DMS79 treated with DMSO at 0.1 percent for 48 hours (cell line): ENCODE results near the gene RPL4.
"Not testable (repeated sequence)": the region's sequence is repeated elsewhere in the genome, so short reads cannot be mapped to it uniquely, and the experiment has no call there.

Experiments
- DNase-seq: peaks from one replicate; lab custom pipeline; 2025; lab: John Stamatoyannopoulos, UW

The RPL4 gene

GRCh38 chr15:66504563-66505429, at the start of gene RPL4, which contains the start of gene ZWILCH:
Gene RPL4, minus strand, starts transcription at chr15:66504855. Its CDS starts 65 bp downstream, at chr15:66504790.
Gene ZWILCH, plus strand, starts transcription at chr15:66505326. Its CDS starts 13 bp downstream, at chr15:66505339.
- DNase-seq = peak; percentile 62

GRCh38 chr15:66545255-66545654, 40.6 kb upstream of the RPL4 start:
- no peak for DNase-seq

- DNase-seq = no peak
Measured at GRCh38 chr15:66542896-66543295, 38.2 kb upstream of the RPL4 start.

DNA sequence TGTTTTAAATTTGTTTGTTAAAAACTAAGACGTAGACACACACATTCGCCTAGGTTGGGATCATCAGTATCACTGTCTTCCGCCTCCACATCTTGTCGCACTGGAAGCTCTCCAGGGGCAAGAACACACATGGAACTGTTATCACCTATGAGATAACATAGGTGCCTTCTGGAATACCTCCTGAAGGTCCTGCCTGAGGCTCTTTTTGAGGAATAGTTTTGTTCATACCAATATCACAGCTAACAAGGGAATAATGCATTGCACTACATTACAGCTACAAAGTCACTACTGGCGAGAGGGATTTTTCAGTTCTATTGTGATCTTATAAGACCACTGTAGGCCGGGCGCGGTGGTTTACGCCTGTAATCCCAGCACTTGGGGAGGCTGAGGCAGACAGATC, 30.4 kb upstream of the RPL4 start:
- no peak for DNase-seq

GRCh38 chr15:66524838-66525237, 20.2 kb upstream of the RPL4 start:
- no peak for DNase-seq

- DNase-seq = no peak
Measured at GRCh38 chr15:66523926-66524325, 19.3 kb upstream of the RPL4 start.

GRCh38 chr15:66515901-66516322, 11.3 kb upstream of the RPL4 start:
- DNase-seq = no peak

- no peak for DNase-seq
Measured at GRCh38 chr15:66514586-66514985, 9.9 kb upstream of the RPL4 start.

GRCh38 chr15:66508293-66508883, 3.7 kb upstream of the RPL4 start:
- DNase-seq = no peak

- DNase-seq = no peak
Measured at GRCh38 chr15:66505818-66506217, 1.2 kb upstream of the RPL4 start.

- DNase-seq = no peak
Measured at GRCh38 chr15:66505430-66505811, 766 bp upstream of the RPL4 start.

DNA sequence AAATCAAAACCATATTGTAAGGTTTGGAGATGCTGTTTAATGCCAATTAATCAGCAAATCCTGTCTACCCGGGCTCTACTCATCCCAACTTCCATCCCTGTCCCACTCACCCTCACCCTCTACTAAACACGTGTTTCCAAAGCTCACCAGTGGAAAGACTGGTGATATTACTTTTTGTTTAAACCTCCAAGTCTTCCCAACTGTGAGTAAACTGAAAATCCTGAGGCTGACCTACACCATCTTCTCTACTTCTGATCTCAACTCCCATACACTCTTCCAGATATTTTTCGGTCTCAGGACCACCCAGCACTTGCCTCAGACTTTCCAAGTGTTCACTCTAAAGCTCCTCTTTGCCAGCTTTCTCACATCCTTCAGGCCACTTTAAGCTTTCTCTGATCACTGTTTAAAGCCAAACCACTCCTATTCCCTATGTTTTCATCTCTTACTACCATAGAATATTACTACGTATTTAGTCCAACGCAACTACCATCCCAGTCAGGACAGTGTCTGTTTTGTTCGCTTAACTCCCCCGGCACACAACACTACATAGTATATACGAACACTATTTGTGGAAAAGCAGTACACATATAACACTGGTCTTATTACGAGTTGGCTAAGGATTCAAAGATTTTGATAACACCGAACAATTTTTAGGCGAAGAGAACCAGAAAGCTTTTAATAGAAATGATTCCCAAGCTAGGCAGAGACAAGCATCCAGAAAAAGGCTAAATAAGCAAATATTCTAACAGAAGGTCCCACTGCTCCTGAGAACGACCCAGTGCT, 684 bp downstream of the RPL4 start:
- no peak for DNase-seq

DNA sequence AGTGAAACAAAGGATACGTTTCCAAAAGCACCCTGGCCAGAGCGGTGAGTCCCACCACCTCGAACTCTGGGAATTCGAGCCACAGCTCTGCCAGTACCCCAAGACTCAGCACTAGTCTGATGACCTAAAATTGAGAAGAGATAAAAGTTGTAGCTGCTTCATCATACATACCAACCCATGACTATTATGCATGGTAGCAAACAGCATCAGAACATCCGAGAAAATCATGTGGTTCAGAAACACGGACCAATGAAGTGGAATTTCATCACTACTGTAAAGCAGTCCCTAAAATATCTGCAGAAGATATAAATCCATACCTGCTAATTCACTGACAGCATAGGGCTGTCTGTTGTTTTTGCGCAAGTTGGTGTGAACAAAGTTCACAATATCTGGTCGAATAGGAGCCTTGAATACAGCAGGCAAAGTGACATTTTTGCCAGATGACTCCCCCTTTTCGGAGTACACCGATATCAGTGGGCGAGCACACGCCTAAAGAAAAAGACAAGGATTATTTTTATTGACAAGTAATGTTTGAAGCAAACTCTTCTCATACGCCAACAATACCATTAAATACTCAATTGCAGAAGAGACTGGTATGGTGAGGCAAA, 1.5 kb downstream of the RPL4 start:
- not testable (repeated sequence) for DNase-seq

- DNase-seq = no peak
Measured at GRCh38 chr15:66502491-66502890, 2.2 kb downstream of the RPL4 start.

GRCh38 chr15:66500346-66500745, 4.3 kb downstream of the RPL4 start:
- DNase-seq = not testable (repeated sequence)

GRCh38 chr15:66498501-66499386, 5.9 kb downstream of the RPL4 start:
- DNase-seq = no peak

DNA sequence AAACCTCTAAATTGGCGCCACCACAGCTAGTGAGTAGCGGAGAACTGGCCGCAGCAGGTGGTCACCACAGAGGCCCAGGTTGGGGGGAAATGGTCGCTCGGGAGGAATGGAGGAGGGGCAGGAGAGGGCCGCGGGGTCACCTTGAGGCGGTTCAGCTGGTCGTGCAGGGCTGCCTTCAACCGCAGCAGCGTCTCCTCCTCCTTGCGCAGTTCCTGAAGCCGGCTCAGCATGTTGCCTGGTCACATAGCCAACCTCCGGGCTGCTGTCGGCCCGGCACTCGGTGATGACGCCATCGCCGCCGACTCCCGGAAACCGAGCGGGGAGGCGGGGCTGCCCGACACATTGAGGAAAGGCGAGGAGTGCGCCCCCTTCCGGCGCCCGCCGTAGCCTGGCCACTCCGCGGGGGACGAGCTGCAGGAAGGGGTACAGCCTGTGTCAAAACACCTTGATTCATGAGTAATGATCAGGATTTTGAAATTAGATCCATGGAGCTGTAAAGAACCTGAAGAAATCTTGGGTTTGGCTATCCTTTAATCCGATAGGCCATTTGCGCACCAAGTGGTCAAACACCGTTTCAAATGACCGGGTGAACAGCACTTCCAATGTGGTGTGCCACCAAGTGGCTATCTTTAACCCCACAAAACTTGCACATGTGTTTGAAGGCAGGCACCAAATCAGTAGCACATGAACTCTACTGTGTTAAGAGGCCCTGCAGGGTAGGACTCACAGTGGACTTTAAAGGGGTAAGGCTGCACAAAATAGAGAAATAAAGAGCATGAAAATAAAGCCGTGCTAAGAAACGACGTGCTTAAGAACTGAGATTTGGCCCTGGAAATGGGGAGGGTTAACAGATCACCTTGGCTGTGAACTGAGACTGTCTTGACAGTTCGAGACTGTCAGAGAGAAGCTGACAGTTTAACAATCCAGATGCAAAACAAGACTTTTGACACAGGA, 6.9 kb downstream of the RPL4 start, which contains the start of gene SNAPC5:
Gene SNAPC5 (minus strand): TSS at position 261 of the 954 bp plus-strand sequence. CDS start 31 bp downstream, at position 230.
- DNase-seq = peak; percentile 51

DNA sequence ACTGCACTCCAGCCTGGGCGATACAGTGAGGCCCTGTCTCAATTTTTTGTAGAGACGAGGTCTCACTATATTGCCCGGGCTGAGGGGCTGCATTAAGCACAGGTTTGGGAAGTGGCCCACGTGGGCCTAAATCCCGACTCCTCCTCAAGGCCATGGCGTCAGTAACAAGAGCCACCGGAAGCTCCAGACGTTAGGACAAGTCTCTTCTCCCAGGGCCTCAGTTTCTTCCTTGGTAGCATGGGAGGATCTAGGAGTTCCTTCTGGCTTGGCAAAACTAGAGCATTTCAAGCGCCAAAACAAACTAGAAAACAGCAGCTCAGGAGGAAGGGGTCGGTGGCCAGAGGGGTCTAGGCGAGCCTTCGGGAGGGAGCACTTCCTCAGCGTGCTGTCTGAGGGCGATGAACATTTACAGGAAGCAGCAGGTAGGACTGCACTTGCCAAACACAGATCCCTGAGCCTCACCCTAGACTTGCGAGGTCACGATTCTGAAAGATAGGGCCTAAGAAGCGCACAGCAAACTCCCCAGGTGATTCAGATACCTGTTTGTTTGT, 7.6 kb downstream of the RPL4 start:
- no peak for DNase-seq

DNA sequence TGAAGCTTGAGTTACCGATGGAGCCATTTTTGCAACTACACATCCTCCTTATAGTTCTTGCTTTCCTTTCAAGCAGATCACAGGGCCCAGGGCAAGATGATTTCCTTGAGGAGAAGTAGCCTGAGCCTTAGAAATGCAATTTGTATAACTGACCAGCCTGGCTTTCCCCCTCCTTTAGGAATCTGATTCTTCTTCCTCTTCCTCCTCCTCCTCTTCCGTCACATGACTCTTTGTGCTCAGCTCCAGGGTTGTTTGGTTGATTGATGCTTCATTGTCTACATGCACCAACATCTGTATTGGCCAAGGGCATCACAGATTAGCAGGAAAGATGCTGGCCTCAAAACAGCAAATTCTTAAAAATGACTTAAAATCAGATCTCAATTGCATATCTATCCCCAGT, 10.4 kb downstream of the RPL4 start:
- DNase-seq = no peak

DNA sequence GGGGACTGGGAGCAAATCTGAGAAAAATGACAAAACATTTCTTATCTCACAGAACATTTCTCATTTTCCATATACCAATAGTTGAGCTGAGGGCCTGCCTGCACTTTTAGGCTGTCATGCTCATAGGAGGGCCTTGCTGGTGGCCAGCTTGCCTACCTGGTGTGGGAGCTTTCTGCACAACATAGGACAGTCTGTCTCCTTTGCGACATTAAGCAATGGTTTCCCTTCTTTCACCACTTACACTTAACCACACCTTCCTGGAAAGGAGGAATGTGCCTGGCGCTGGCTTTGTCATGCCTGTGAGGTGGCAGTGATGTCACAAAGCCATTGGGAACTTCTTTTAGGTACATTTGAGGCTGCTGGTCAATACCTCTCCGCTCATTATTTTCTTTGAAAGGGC, 12.8 kb downstream of the RPL4 start:
- no peak for DNase-seq
